Liver (tissue), 9 donors: ENCODE results near the gene LRRC7. TPM values are rescaled to one million over a fixed set of nuclear protein-coding genes. Genes with fewer than 3 reads are reported as not detected.

ENCODE experiments used
- DNase-seq: peaks from one replicate; pipeline ENCODE4 v3.0.0-alpha.2; 2017; ENCODE audit warnings: low spot score
- H3K27ac ChIP-seq, 2 donors: one replicate each; pipeline ENCODE4 v1.7.0; 2013; ENCODE audit warnings: inconsistent platforms in 2 of 2, low read length in 2 of 2, control low read depth in 1 of 2, low read depth in 1 of 2, mild to moderate bottlenecking in 1 of 2
- H3K27me3 ChIP-seq, 4 donors: one replicate each; pipeline versions ENCODE4 v1.6.1 to v1.7.0; 2013; ENCODE audit warnings: low read length in 3 of 4, inconsistent platforms in 1 of 4, mild to moderate bottlenecking in 1 of 4, moderate library complexity in 1 of 4; ENCODE audit not compliant: control insufficient read depth in 4 of 4, insufficient read depth in 4 of 4
- H3K36me3 ChIP-seq, 4 donors: one replicate each; pipeline versions ENCODE4 v1.6.1 to v1.7.0; 2013; ENCODE audit warnings: low read length in 3 of 4, mild to moderate bottlenecking in 3 of 4, low read depth in 1 of 4, moderate library complexity in 1 of 4; ENCODE audit not compliant: control insufficient read depth in 4 of 4, insufficient read depth in 3 of 4
- H3K4me1 ChIP-seq, 4 donors: one replicate each; pipeline versions ENCODE4 v1.6.1 to v1.7.0; 2013; ENCODE audit warnings: low read length in 3 of 4, mild to moderate bottlenecking in 3 of 4, moderate library complexity in 1 of 4; ENCODE audit not compliant: control insufficient read depth in 4 of 4, insufficient read depth in 4 of 4
- H3K4me3 ChIP-seq, 3 donors: one replicate each; pipeline versions ENCODE4 v1.6.1 to v1.7.0; 2013; ENCODE audit warnings: low read length in 3 of 3, control low read depth in 1 of 3, low read depth in 1 of 3, mild to moderate bottlenecking in 1 of 3
- H3K9ac ChIP-seq, 2 donors: one replicate each; pipeline ENCODE4 v1.7.0; 2013; ENCODE audit warnings: low read length in 2 of 2, mild to moderate bottlenecking in 2 of 2, moderate library complexity in 2 of 2, control low read depth in 1 of 2, low read depth in 1 of 2
- H3K9me3 ChIP-seq, 4 donors: one replicate each; pipeline versions ENCODE4 v1.6.1 to v1.7.0; 2013; ENCODE audit warnings: low read length in 3 of 4; ENCODE audit not compliant: control insufficient read depth in 4 of 4
- EGR1 ChIP-seq, 2 donors: IDR thresholded peaks; 2 replicates each; pipeline ENCODE4 v1.6.1; 2016 to 2018; ENCODE audit warnings: antibody characterized with exemption in 2 of 2, low read depth in 2 of 2
- FOXA1 ChIP-seq: IDR thresholded peaks from 2 replicates; pipeline ENCODE4 v1.6.1; 2016; ENCODE audit warnings: antibody characterized with exemption
- FOXA2 ChIP-seq: IDR thresholded peaks from 2 replicates; pipeline ENCODE4 v1.6.1; 2016; ENCODE audit warnings: antibody characterized with exemption
- GABPA ChIP-seq, 2 donors: IDR thresholded peaks in 1 of 2; conservative IDR thresholded peaks in 1 of 2; 2 replicates each; pipeline ENCODE4 v1.6.1; 2016; ENCODE audit warnings: antibody characterized with exemption in 2 of 2, mild to moderate bottlenecking in 1 of 2, moderate library complexity in 1 of 2
- HNF4A ChIP-seq, 2 donors: conservative IDR thresholded peaks; 2 replicates each; pipeline ENCODE4 v1.6.1; 2016; ENCODE audit warnings: antibody characterized with exemption in 2 of 2, mild to moderate bottlenecking in 2 of 2
- HNF4G ChIP-seq: IDR thresholded peaks from 2 replicates; pipeline ENCODE4 v1.6.1; 2016; ENCODE audit warnings: antibody characterized with exemption
- JUND ChIP-seq, 2 donors: IDR thresholded peaks; 2 replicates each; pipeline ENCODE4 v1.6.1; 2016; ENCODE audit warnings: antibody characterized with exemption in 2 of 2
- NR2F2 ChIP-seq: IDR thresholded peaks from 2 replicates; pipeline ENCODE4 v1.6.1; 2016; ENCODE audit warnings: antibody characterized with exemption
- RAD21 ChIP-seq, 2 donors: IDR thresholded peaks; 2 replicates each; pipeline ENCODE4 v1.6.1; 2016; ENCODE audit warnings: antibody characterized with exemption in 2 of 2, mild to moderate bottlenecking in 2 of 2
- RXRA ChIP-seq, 2 donors: IDR thresholded peaks; 2 replicates each; pipeline ENCODE4 v1.6.1; 2017 to 2018; ENCODE audit warnings: antibody characterized with exemption in 2 of 2, mild to moderate bottlenecking in 1 of 2
- SP1 ChIP-seq: IDR thresholded peaks from 2 replicates; pipeline ENCODE4 v1.6.1; 2018; ENCODE audit warnings: antibody characterized with exemption, mild to moderate bottlenecking
- TAF1 ChIP-seq: conservative IDR thresholded peaks from 2 replicates; pipeline ENCODE4 v1.6.1; 2016; ENCODE audit warnings: antibody characterized with exemption, mild to moderate bottlenecking
- WGBS: extraction: QIAGEN DNeasy Blood & Tissue Kit; methylation state at CpG from one replicate; pipeline ENCODE4 v1.1.7; 2013; 5-methylcytosine and 5-hydroxymethylcytosine counted together
- polyA plus RNA-seq, 2 donors: library from polyadenylated mRNA; stranded (reverse) in 1 of 2; unstranded in 1 of 2; fragments of 200-250 nt in 1 of 2; fragments of >200 nt in 1 of 2; fragmentation: Nextera tagmentation in 1 of 2; extraction: Ambion mirVana in 1 of 2; gene quantifications; one replicate each; pipeline versions ENCODE4 v1.2.1 to v1.2.3, GENCODE V29; 2013 to 2015
- total RNA-seq, 2 donors: library from RNA; depleted of rRNA; stranded (reverse); fragments of >200 nt; gene quantifications; one replicate each; pipeline ENCODE4 v1.2.3, GENCODE V29; 2014
- TF ChIP-seq, protein P1 (sequence below): fragments of 150-350 bp; IDR thresholded peaks from 2 replicates; pipeline ENCODE4 v1.5.1; 2017; ENCODE audit warnings: improper control_type of control experiment, low read depth, low read length; ENCODE audit not compliant: missing input control
- TF ChIP-seq, protein P2 (sequence below): IDR thresholded peaks from 2 replicates; pipeline ENCODE4 v1.6.1; 2016; ENCODE audit warnings: antibody characterized with exemption
- TF ChIP-seq, protein P3 (sequence below): IDR thresholded peaks from 2 replicates; pipeline ENCODE4 v1.6.1; 2016; ENCODE audit warnings: antibody characterized with exemption
- TF ChIP-seq, protein P4 (sequence below): IDR thresholded peaks from 2 replicates; pipeline ENCODE4 v1.6.1; 2016; ENCODE audit warnings: antibody characterized with exemption, mild to moderate bottlenecking
- donor health status: healthy.
- donor health status: healthy.
- donor health status: healthy.
- donor health status: healthy.
- donor health status: healthy.

The LRRC7 gene
- total and polyA plus RNA-seq, 4 donors = 0.08 to 1.1 (median 0.67) TPM

DNA sequence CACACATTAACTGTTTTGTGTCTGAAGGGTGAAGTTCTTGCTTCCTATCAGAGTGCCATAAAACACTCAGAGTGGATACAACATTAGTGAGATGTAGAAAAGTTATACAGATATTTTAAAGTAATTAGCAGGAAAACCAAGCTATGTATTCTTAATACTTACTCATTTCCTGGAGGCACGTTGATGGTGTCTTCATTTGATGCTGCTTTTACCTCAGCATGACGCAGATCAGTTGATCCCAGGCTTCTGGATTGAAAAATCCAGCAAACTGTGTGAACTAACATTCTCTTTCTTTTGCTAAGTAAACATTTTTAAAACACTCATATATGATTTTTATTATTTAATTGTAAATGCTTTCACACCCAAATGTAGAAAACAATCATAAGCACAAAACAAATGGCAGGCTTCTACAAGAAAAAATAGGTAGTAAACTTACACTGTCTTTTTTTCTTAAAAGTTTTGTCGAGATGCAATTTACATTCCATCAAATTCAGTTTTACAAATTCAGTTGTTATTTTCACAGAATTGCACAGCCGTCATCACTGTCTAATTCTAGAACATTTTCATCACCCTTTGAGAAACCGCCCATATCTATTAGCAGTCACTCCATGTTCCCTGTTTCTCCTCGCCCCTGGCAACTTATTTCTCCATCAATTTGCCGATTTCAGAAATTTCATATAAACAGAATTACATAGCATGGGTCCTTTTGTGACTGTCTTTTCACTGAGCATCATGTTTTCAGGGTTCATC, 198.9 kb downstream of the LRRC7 start:
- Histone ChIP-seq H3K27me3 (no peaks in the 10 kb centered on the region), H3K9ac (no peak overlapping the region), H3K36me3 (no peaks in the 10 kb centered on the region), H3K4me1 (no peaks in the 10 kb centered on the region), H3K4me3 (no peak overlapping the region), H3K27ac (no peak overlapping the region), H3K9me3 (no peaks in the 10 kb centered on the region)
- 63% methylated on average over 7 of the region's 7 CpGs for WGBS
- DNase-seq = no peak
- no peak for TF ChIP-seq NR2F2
- TF ChIP-seq FOXA2 = no peak
- no peak for TF ChIP-seq HNF4A (conservative IDR thresholded peaks at IDR 0.05)
- TF ChIP-seq, protein P1, sequence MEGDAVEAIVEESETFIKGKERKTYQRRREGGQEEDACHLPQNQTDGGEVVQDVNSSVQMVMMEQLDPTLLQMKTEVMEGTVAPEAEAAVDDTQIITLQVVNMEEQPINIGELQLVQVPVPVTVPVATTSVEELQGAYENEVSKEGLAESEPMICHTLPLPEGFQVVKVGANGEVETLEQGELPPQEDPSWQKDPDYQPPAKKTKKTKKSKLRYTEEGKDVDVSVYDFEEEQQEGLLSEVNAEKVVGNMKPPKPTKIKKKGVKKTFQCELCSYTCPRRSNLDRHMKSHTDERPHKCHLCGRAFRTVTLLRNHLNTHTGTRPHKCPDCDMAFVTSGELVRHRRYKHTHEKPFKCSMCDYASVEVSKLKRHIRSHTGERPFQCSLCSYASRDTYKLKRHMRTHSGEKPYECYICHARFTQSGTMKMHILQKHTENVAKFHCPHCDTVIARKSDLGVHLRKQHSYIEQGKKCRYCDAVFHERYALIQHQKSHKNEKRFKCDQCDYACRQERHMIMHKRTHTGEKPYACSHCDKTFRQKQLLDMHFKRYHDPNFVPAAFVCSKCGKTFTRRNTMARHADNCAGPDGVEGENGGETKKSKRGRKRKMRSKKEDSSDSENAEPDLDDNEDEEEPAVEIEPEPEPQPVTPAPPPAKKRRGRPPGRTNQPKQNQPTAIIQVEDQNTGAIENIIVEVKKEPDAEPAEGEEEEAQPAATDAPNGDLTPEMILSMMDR = no peak
- TF ChIP-seq, protein P2, sequence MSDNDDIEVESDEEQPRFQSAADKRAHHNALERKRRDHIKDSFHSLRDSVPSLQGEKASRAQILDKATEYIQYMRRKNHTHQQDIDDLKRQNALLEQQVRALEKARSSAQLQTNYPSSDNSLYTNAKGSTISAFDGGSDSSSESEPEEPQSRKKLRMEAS = no peak
- TF ChIP-seq RAD21 (IDR thresholded peaks at IDR 0.05) = no peak
- no peak for TF ChIP-seq TAF1
- TF ChIP-seq GABPA (IDR thresholded peaks at IDR 0.05 in 1 of 2, conservative IDR thresholded peaks at IDR 0.05 in 1 of 2) = no peak
- TF ChIP-seq HNF4G = no peak
- TF ChIP-seq, protein P3, sequence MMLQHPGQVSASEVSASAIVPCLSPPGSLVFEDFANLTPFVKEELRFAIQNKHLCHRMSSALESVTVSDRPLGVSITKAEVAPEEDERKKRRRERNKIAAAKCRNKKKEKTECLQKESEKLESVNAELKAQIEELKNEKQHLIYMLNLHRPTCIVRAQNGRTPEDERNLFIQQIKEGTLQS = no peak
- TF ChIP-seq FOXA1 = no peak
- TF ChIP-seq RXRA (IDR thresholded peaks at IDR 0.05) = no peak
- TF ChIP-seq EGR1 (IDR thresholded peaks at IDR 0.05; ENCODE audit: low read depth in 2 of 2) = no peak

DNA sequence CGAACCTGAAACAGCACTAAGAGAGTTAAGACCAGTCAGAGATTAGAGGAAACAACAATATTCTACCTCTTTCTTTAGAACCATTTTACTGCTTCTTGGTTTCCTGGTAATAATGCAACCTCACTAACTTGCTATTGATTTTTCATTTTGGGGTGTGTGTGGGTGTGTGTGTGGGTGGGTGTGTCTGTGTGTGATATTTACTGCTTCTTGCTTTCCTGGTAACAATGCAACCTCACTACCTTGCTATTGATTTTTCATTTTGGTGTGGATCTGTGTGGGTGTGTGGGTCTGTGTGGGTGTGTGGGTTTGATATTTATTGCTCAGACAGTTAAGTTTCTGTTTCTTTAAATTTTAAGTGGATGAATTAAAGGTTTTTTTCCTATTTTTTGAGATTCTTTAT, 208.8 kb downstream of the LRRC7 start:
- Histone ChIP-seq H3K4me3 (no peak overlapping the region), H3K4me1 (no peaks in the 10 kb centered on the region), H3K27me3 (no peaks in the 10 kb centered on the region), H3K9me3 (no peaks in the 10 kb centered on the region), H3K36me3 (no peaks in the 10 kb centered on the region), H3K9ac (no peak overlapping the region), H3K27ac (no peak overlapping the region)
- DNase-seq = no peak
- TF ChIP-seq JUND (IDR thresholded peaks at IDR 0.05) (no peak), RAD21 (IDR thresholded peaks at IDR 0.05) (no peak), GABPA (IDR thresholded peaks at IDR 0.05 in 1 of 2, conservative IDR thresholded peaks at IDR 0.05 in 1 of 2) (no peak), SP1 (no peak), FOXA1 (no peak)
- TF ChIP-seq, protein P4, sequence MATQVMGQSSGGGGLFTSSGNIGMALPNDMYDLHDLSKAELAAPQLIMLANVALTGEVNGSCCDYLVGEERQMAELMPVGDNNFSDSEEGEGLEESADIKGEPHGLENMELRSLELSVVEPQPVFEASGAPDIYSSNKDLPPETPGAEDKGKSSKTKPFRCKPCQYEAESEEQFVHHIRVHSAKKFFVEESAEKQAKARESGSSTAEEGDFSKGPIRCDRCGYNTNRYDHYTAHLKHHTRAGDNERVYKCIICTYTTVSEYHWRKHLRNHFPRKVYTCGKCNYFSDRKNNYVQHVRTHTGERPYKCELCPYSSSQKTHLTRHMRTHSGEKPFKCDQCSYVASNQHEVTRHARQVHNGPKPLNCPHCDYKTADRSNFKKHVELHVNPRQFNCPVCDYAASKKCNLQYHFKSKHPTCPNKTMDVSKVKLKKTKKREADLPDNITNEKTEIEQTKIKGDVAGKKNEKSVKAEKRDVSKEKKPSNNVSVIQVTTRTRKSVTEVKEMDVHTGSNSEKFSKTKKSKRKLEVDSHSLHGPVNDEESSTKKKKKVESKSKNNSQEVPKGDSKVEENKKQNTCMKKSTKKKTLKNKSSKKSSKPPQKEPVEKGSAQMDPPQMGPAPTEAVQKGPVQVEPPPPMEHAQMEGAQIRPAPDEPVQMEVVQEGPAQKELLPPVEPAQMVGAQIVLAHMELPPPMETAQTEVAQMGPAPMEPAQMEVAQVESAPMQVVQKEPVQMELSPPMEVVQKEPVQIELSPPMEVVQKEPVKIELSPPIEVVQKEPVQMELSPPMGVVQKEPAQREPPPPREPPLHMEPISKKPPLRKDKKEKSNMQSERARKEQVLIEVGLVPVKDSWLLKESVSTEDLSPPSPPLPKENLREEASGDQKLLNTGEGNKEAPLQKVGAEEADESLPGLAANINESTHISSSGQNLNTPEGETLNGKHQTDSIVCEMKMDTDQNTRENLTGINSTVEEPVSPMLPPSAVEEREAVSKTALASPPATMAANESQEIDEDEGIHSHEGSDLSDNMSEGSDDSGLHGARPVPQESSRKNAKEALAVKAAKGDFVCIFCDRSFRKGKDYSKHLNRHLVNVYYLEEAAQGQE = no peak
- 68% methylated on average over 1 of the region's 1 CpG for WGBS
